H1 (cell line): ENCODE results near the gene ZNF394. TPM values are rescaled to one million over a fixed set of nuclear protein-coding genes. Genes with fewer than 3 reads are reported as not detected.

ENCODE experiments used
- CTCF ChIA-PET: fragments of 300-600 bp; sonication (Branson Sonifier 250); formaldehyde crosslinking; loops from one replicate; lab custom pipeline; 2021; ENCODE audit not compliant: partially characterized antibody; lab: Charles Lee
- POLR2A ChIA-PET: fragments of 300-600 bp; sonication (Branson Sonifier 250); formaldehyde crosslinking; loops from one replicate; lab custom pipeline; 2021; ENCODE audit warnings: inconsistent platforms; ENCODE audit not compliant: partially characterized antibody; lab: Charles Lee
- DNase-seq, 2 experiments: peaks; one replicate each; pipeline versions ENCODE4 v3.0.0 to v3.0.0-alpha.2; 2010 to 2022; ENCODE audit warnings: low spot score in 2 of 2, low read depth in 1 of 2, mixed read lengths in 1 of 2
- FAIRE-seq: peaks from 2 replicates; lab custom pipeline; 2011; peaks lifted over from hg19 to GRCh38; lab: Jason Lieb, UNC
- H2AFZ ChIP-seq: 2 replicates; pipeline ENCODE4 v1.8.1; 2012; ENCODE audit warnings: low read length, inconsistent platforms
- H2AK5ac ChIP-seq: 2 replicates; pipeline ENCODE4 v1.6.1; 2013; ENCODE audit warnings: low read depth, low read length
- H2BK120ac ChIP-seq: replicated peaks from 2 replicates; pipeline ENCODE3; 2013; ENCODE audit warnings: low read depth, low read length, inconsistent platforms
- H2BK12ac ChIP-seq: 2 replicates; pipeline ENCODE4 v1.6.1; 2013; ENCODE audit warnings: low read depth, low read length
- H2BK15ac ChIP-seq: 2 replicates; pipeline ENCODE4 v1.6.1; 2013; ENCODE audit warnings: low read length
- H2BK20ac ChIP-seq: 2 replicates; pipeline ENCODE4 v1.6.1; 2013; ENCODE audit warnings: low read length
- H2BK5ac ChIP-seq: 2 replicates; pipeline ENCODE4 v1.6.1; 2013; ENCODE audit warnings: low read depth, low read length
- H3K14ac ChIP-seq: 2 replicates; pipeline ENCODE4 v1.6.1; 2013; ENCODE audit warnings: inconsistent platforms; ENCODE audit not compliant: insufficient read length
- H3K18ac ChIP-seq: 2 replicates; pipeline ENCODE4 v1.6.1; 2013; ENCODE audit warnings: low read length; ENCODE audit errors: extremely low read depth
- H3K23ac ChIP-seq: 2 replicates; pipeline ENCODE4 v1.6.1; 2013; ENCODE audit warnings: inconsistent platforms; ENCODE audit not compliant: insufficient read length
- H3K23me2 ChIP-seq: 2 replicates; pipeline ENCODE4 v1.6.1; 2013; ENCODE audit warnings: low read depth, low read length
- H3K27ac ChIP-seq: 2 replicates; pipeline ENCODE4 v1.6.1; 2011; ENCODE audit warnings: low read depth, low read length, inconsistent platforms
- H3K27me3 ChIP-seq, 4 experiments: replicated peaks in 1 of 4; 1 replicate in 1 of 4; 2 replicates in 3 of 4; pipeline versions ENCODE4 v1.6.1 to v1.8.1; 2011 to 2013; ENCODE audit warnings: low read length in 3 of 4, mild to moderate bottlenecking in 3 of 4, inconsistent platforms in 2 of 4, mixed read lengths in 2 of 4, moderate library complexity in 1 of 4; ENCODE audit not compliant: control insufficient read depth in 3 of 4, insufficient read depth in 3 of 4; ENCODE audit errors: extremely low read depth in 1 of 4
- H3K36me3 ChIP-seq, 4 experiments: 2 replicates each; pipeline versions ENCODE4 v1.6.1 to v1.8.1; 2011 to 2013; ENCODE audit warnings: mild to moderate bottlenecking in 4 of 4, low read length in 3 of 4, moderate library complexity in 2 of 4, control low read depth in 1 of 4, inconsistent platforms in 1 of 4; ENCODE audit not compliant: insufficient read depth in 4 of 4, control insufficient read depth in 2 of 4
- H3K4ac ChIP-seq: replicated peaks from 2 replicates; pipeline ENCODE3; 2013; ENCODE audit warnings: low read length, low read depth, mixed read lengths, inconsistent platforms; ENCODE audit not compliant: insufficient read length
- H3K4me1 ChIP-seq, 4 experiments: replicated peaks in 1 of 4; 1 replicate in 1 of 4; 2 replicates in 3 of 4; pipeline versions ENCODE4 v1.6.1 to v1.8.1; 2011 to 2013; ENCODE audit warnings: low read length in 3 of 4, inconsistent platforms in 2 of 4, mixed read lengths in 1 of 4; ENCODE audit not compliant: insufficient read depth in 4 of 4, control insufficient read depth in 3 of 4
- H3K4me2 ChIP-seq, 2 experiments: 2 replicates each; pipeline versions ENCODE4 v1.6.1 to v1.8.1; 2011 to 2013; ENCODE audit warnings: low read depth in 2 of 2, low read length in 2 of 2, control low read depth in 1 of 2, inconsistent platforms in 1 of 2, mild to moderate bottlenecking in 1 of 2; ENCODE audit not compliant: insufficient read depth in 1 of 2
- H3K4me3 ChIP-seq, 4 experiments: fragments of 200-600, 300-600 bp in 1 of 4; sonication (generic), shearing (Covaris generic), sonication (Bioruptor Twin) in 1 of 4; 2 replicates each; pipeline versions ENCODE4 v1.5.1 to v1.8.1; 2011 to 2016; ENCODE audit warnings: low read length in 4 of 4, low read depth in 3 of 4, control low read depth in 2 of 4, inconsistent platforms in 2 of 4, mild to moderate bottlenecking in 2 of 4, mixed read lengths in 1 of 4, moderate library complexity in 1 of 4; ENCODE audit not compliant: insufficient read depth in 2 of 4; ENCODE audit errors: extremely low read depth in 1 of 4
- H3K56ac ChIP-seq: replicated peaks from 2 replicates; pipeline ENCODE3; 2013; ENCODE audit warnings: low read depth, mild to moderate bottlenecking, mixed read lengths, low read length, inconsistent platforms; ENCODE audit not compliant: insufficient read length
- H3K79me1 ChIP-seq: 2 replicates; pipeline ENCODE4 v1.6.1; 2013; ENCODE audit warnings: low read depth, low read length, control low read depth
- H3K79me2 ChIP-seq, 2 experiments: 2 replicates each; pipeline versions ENCODE4 v1.6.1 to v1.8.1; 2012 to 2013; ENCODE audit warnings: low read length in 2 of 2, mild to moderate bottlenecking in 2 of 2, inconsistent platforms in 1 of 2; ENCODE audit not compliant: insufficient read depth in 2 of 2, control insufficient read depth in 1 of 2
- H3K9ac ChIP-seq, 4 experiments: replicated peaks in 1 of 4; 1 replicate in 1 of 4; 2 replicates in 3 of 4; pipeline versions ENCODE4 v1.6.1 to v1.8.1; 2011 to 2013; ENCODE audit warnings: low read depth in 3 of 4, low read length in 3 of 4, control low read depth in 2 of 4, mild to moderate bottlenecking in 2 of 4, moderate library complexity in 2 of 4, inconsistent platforms in 1 of 4; ENCODE audit errors: extremely low read depth in 1 of 4
- H3K9me3 ChIP-seq, 2 experiments: 2 replicates each; pipeline versions ENCODE4 v1.6.1 to v1.8.1; 2012 to 2013; ENCODE audit warnings: mild to moderate bottlenecking in 2 of 2, moderate library complexity in 2 of 2, control low read depth in 1 of 2, inconsistent platforms in 1 of 2, low read depth in 1 of 2, low read length in 1 of 2, mixed read lengths in 1 of 2; ENCODE audit not compliant: insufficient read depth in 2 of 2
- H4K20me1 ChIP-seq, 2 experiments: replicated peaks in 1 of 2; 2 replicates each; pipeline versions ENCODE3 to v1.8.1; 2011 to 2013; ENCODE audit warnings: inconsistent platforms in 2 of 2, low read length in 2 of 2, mild to moderate bottlenecking in 1 of 2; ENCODE audit not compliant: insufficient read depth in 2 of 2, control insufficient read depth in 1 of 2
- H4K5ac ChIP-seq: 2 replicates; pipeline ENCODE4 v1.6.1; 2013; ENCODE audit warnings: low read length, low read depth, mixed read lengths, inconsistent platforms; ENCODE audit not compliant: insufficient read length
- H4K8ac ChIP-seq: 2 replicates; pipeline ENCODE4 v1.8.0; 2013; ENCODE audit warnings: mild to moderate bottlenecking, moderate library complexity, low read length, inconsistent platforms; ENCODE audit not compliant: insufficient read depth; ENCODE audit errors: extremely low read depth
- H4K91ac ChIP-seq: replicated peaks from 2 replicates; pipeline ENCODE3; 2013; ENCODE audit warnings: low read length, mixed read lengths, inconsistent platforms; ENCODE audit not compliant: insufficient read length
- BCL11A ChIP-seq, 2 experiments: IDR thresholded peaks; one replicate each; pipeline ENCODE4 v1.6.1; 2011; ENCODE audit warnings: low read depth in 2 of 2, low read length in 2 of 2, mild to moderate bottlenecking in 2 of 2
- CBX5 ChIP-seq: fragments of 300-800, 300-1000 bp; sonication (generic); IDR thresholded peaks from 2 replicates; pipeline ENCODE4 v1.7.1; 2016; ENCODE audit warnings: antibody characterized with exemption, low read length, low read depth
- CEBPB ChIP-seq: IDR thresholded peaks from 2 replicates; pipeline ENCODE4 v1.6.1; 2012; ENCODE audit warnings: low read depth, low read length
- CHD1 ChIP-seq: IDR thresholded peaks from 2 replicates; pipeline ENCODE4 v1.6.1; 2012; ENCODE audit warnings: low read depth, low read length, improper control_type of control experiment
- EGR1 ChIP-seq: IDR thresholded peaks from 2 replicates; pipeline ENCODE4 v1.6.1; 2011; ENCODE audit warnings: low read depth, low read length, borderline replicate concordance
- EP300 ChIP-seq, 2 experiments: IDR thresholded peaks; 1 replicate in 1 of 2; 2 replicates in 1 of 2; pipeline ENCODE4 v1.6.1; 2011 to 2012; ENCODE audit warnings: low read depth in 2 of 2, low read length in 2 of 2, mild to moderate bottlenecking in 2 of 2, borderline replicate concordance in 1 of 2, inconsistent platforms in 1 of 2, moderate library complexity in 1 of 2
- KDM4A ChIP-seq: IDR thresholded peaks from one replicate; pipeline ENCODE4 v1.7.1; 2012; ENCODE audit warnings: low read depth, mild to moderate bottlenecking, moderate library complexity, low read length, inconsistent platforms; ENCODE audit not compliant: severe bottlenecking
- POU5F1 ChIP-seq: IDR thresholded peaks from 2 replicates; pipeline ENCODE4 v1.6.1; 2011; ENCODE audit warnings: low read depth, mild to moderate bottlenecking, low read length, moderate library complexity
- RXRA ChIP-seq: IDR thresholded peaks from 2 replicates; pipeline ENCODE4 v1.6.1; 2011; ENCODE audit warnings: low read depth, mild to moderate bottlenecking, low read length, moderate library complexity; ENCODE audit not compliant: insufficient read depth
- SIX5 ChIP-seq: IDR thresholded peaks from 2 replicates; pipeline ENCODE4 v1.6.1; 2011; ENCODE audit warnings: mild to moderate bottlenecking, low read depth, low read length
- SP2 ChIP-seq: IDR thresholded peaks from 2 replicates; pipeline ENCODE4 v1.6.1; 2012; ENCODE audit warnings: mild to moderate bottlenecking, low read length, inconsistent platforms
- TAF1 ChIP-seq: IDR thresholded peaks from 2 replicates; pipeline ENCODE4 v1.6.1; 2011; ENCODE audit warnings: mild to moderate bottlenecking, low read depth, low read length
- TEAD4 ChIP-seq: IDR thresholded peaks from 2 replicates; pipeline ENCODE4 v1.6.1; 2012; ENCODE audit warnings: low read depth, low read length, inconsistent platforms, mixed read lengths
- WGBS, 2 experiments: shearing (Covaris generic) in 1 of 2; methylation state at CpG; one replicate each; pipeline versions ENCODE4 v1.1.6 to v1.1.7; 2013 to 2015; ENCODE audit warnings: low lambda C conversion rate in 2 of 2, mixed read lengths in 2 of 2, inconsistent platforms in 1 of 2, low coverage in 1 of 2, missing lambda C conversion rate in 1 of 2; ENCODE audit not compliant: insufficient replicate concordance in 2 of 2, insufficient coverage in 1 of 2, insufficient read length in 1 of 2; ENCODE audit errors: extremely low coverage in 1 of 2, missing lambda C conversion rate in 1 of 2; 5-methylcytosine and 5-hydroxymethylcytosine counted together
- polyA plus RNA-seq, 7 experiments: library from polyadenylated mRNA; depleted of rRNA in 3 of 7; stranded (reverse) in 5 of 7; unstranded in 2 of 7; fragments of >200 nt in 5 of 7; fragments of 200-250 nt in 2 of 7; gene quantifications; 1 replicate in 5 of 7; 2 replicates in 1 of 7; 4 replicates in 1 of 7; pipeline versions ENCODE4 v1.2.1 to v1.2.3, GENCODE V29; 2011 to 2013; ENCODE audit warnings: missing spikeins in 2 of 7, mixed read lengths in 2 of 7
- total RNA-seq: library from RNA; stranded (reverse); fragmentation: NEBNext Ultra II Directional; extraction: Animal tissue kit (Norgen Biotek cat#: 25700); gene quantifications from 2 replicates; pipeline ENCODE4 v1.2.1, GENCODE V29; 2021
- TF ChIP-seq, protein P1 (sequence below): IDR thresholded peaks from 2 replicates; pipeline ENCODE4 v1.6.1; 2011; ENCODE audit warnings: low read length, improper control_type of control experiment

ZNF394 gene
- total and polyA plus RNA-seq, 2 of the 8 experiments (the other 6 are each of a cell fraction or from before 2014, with no cell fraction given) = 6.6 to 19.3 TPM

- Histone ChIP-seq H2BK20ac (no peak overlapping the region), H3K4me2 (no peak overlapping the region), H3K14ac (no peak overlapping the region), H3K23me2 (no peaks in the 10 kb centered on the region), H3K9ac (no peak overlapping the region), H2AFZ (no peak overlapping the region), H3K27ac (no peak overlapping the region), H2BK120ac (no peak overlapping the region), H2AK5ac (no peak overlapping the region), H4K8ac (no peak overlapping the region), H4K5ac (no peak overlapping the region), H3K4ac (no peak overlapping the region), H2BK15ac (no peak overlapping the region), H3K4me1 (peaks cover 0 to 3% (median 0%) of the 10 kb centered on the region in 4 experiments; a peak in 1 of 7 replicates), H4K91ac (no peak overlapping the region), H3K9me3 (no peaks in the 10 kb centered on the region), H3K23ac (no peak overlapping the region), H3K79me1 (no peaks in the 10 kb centered on the region; the same call in 1 of the 2 replicates), H3K27me3 (no peaks in the 10 kb centered on the region; a peak in 1 of 7 replicates), H3K18ac (no peak overlapping the region), H3K36me3 (peaks cover 50 to 79% (median 64%) of the 10 kb centered on the region in 4 experiments), H3K56ac (no peak overlapping the region), H3K4me3 (no peak overlapping the region), H2BK12ac (no peak overlapping the region), H4K20me1 (peaks cover 11 to 23% of the 10 kb centered on the region in 2 experiments), H3K79me2 (peaks cover 0 to 9% of the 10 kb centered on the region in 2 experiments; a peak in 1 of 4 replicates), H2BK5ac (no peak overlapping the region)
- POLR2A ChIA-PET = interaction anchor here (0.6 to 5.7 kb wide), 4 partner anchors 12 to 37 kb away, joined by 3 to 59 read pairs (median 4); partner anchors contain the start of gene BUD31
- CTCF ChIA-PET = interaction anchor here (0.7 to 1.4 kb wide), 2 partner anchors 17 to 443 kb away, joined by 4 read pairs; no protein-coding TSS in a partner anchor
- 90% methylated on average over 4 of the region's 4 CpGs; no CpG with 5 or more reads in 1 of the 2 experiments for WGBS, 2 experiments
- DNase-seq (no peak), FAIRE-seq (no peak)
- TF ChIP-seq CHD1 (no peak), EGR1 (no peak), BCL11A (IDR thresholded peaks at IDR 0.05; ENCODE audit: low read depth in 2 of 2, low read length in 2 of 2) (no peak), CBX5 (no peak), TAF1 (no peak), RXRA (no peak), EP300 (IDR thresholded peaks at IDR 0.05; ENCODE audit: borderline replicate concordance in 1 of 2, low read depth in 2 of 2, low read length in 2 of 2) (no peak), POU5F1 (no peak), SP2 (no peak), KDM4A (no peak), CEBPB (no peak), TEAD4 (no peak), SIX5 (no peak)
- TF ChIP-seq, protein P1, sequence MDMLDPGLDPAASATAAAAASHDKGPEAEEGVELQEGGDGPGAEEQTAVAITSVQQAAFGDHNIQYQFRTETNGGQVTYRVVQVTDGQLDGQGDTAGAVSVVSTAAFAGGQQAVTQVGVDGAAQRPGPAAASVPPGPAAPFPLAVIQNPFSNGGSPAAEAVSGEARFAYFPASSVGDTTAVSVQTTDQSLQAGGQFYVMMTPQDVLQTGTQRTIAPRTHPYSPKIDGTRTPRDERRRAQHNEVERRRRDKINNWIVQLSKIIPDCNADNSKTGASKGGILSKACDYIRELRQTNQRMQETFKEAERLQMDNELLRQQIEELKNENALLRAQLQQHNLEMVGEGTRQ = no peak
These were observed 54.0 kb downstream of the ZNF394 start for GRCh38 chr7:99446096-99446495.
